Activated CD4-positive, alpha-beta memory T cell treated with anti-CD3 and anti-CD28 coated beads for 36 hours (primary cell): Measurements from ENCODE around the gene ALDH1A3. TPM values are rescaled to one million over a fixed set of nuclear protein-coding genes. Genes with fewer than 3 reads are reported as not detected.
"Not testable (repeated sequence)": the region's sequence is repeated elsewhere in the genome, so short reads cannot be mapped to it uniquely, and the experiment has no call there.

Source experiments
- CTCF ChIA-PET: fragments of 350-600 bp; sonication (Branson Sonifier 250); formaldehyde crosslinking; loops from one replicate; lab custom pipeline; 2021; ENCODE audit warnings: antibody characterized with exemption, inconsistent platforms; lab: Charles Lee
- POLR2A ChIA-PET: fragments of 350-600 bp; sonication (Branson Sonifier 250); formaldehyde crosslinking; loops from one replicate; lab custom pipeline; 2021; ENCODE audit warnings: antibody characterized with exemption; lab: Charles Lee
- DNase-seq: peaks from one replicate; pipeline ENCODE4 v3.0.0-alpha.2; 2020
- H3K27ac Mint-ChIP-seq: one replicate; pipeline ENCODE4 v1.8.0; 2021; ENCODE audit warnings: mixed read lengths
- H3K27me3 Mint-ChIP-seq: one replicate; pipeline ENCODE4 v1.8.0; 2021; ENCODE audit warnings: mixed read lengths
- H3K36me3 Mint-ChIP-seq: one replicate; pipeline ENCODE4 v1.8.0; 2021; ENCODE audit warnings: mixed read lengths
- H3K4me1 Mint-ChIP-seq: one replicate; pipeline ENCODE4 v1.8.0; 2021; ENCODE audit warnings: low read depth, mixed read lengths
- H3K4me3 Mint-ChIP-seq: one replicate; pipeline ENCODE4 v1.8.0; 2021; ENCODE audit warnings: mild to moderate bottlenecking, mixed read lengths
- H3K9me3 Mint-ChIP-seq: one replicate; pipeline ENCODE4 v1.8.0; 2021; ENCODE audit warnings: mixed read lengths
- intact Hi-C: fragments of 100-400 bp; cut with micrococcal nuclease; formaldehyde crosslinking; loops from one replicate; pipeline ENCODE4 v1.15.1; 2023
- total RNA-seq, 2 experiments: library from RNA; stranded (reverse); gene quantifications; one replicate each; pipeline ENCODE4 v1.2.3, GENCODE V29; 2021

Gene ALDH1A3
- total RNA-seq, 2 experiments from 2014 or later = not detected

DNA sequence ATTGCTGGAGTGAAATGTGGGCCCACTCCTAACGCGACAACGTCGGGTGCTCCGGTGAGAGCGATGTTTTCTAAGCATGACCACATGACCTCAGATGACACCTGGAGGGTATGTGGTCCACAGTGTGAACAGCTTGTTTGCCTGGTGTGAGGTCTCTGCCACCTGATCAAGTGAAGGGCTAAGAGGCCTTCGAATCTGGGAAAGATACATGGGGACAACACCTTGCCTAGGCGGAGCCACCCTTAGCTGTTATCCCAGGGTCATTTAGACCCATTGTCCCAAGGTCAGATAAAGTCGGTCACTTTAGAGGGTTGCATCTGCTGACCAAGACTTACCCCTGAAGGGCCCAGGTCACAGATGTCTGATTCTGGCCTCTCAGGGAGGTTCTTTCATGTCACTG, 34.9 kb upstream of the ALDH1A3 start:
- H3K27ac Mint-ChIP-seq = no peak overlapping the region
- ChIA-PET POLR2A (no interaction called here), CTCF (no interaction called here)
- intact Hi-C loops = no loop called here
- DNase-seq = no peak
- no peak overlapping the region for H3K4me3 Mint-ChIP-seq
- H3K4me1 Mint-ChIP-seq = peaks cover 4% of the 10 kb centered on the region
- H3K9me3 Mint-ChIP-seq = no peaks in the 10 kb centered on the region
- H3K36me3 Mint-ChIP-seq = no peaks in the 10 kb centered on the region
- H3K27me3 Mint-ChIP-seq = peaks cover 10% of the 10 kb centered on the region

DNA sequence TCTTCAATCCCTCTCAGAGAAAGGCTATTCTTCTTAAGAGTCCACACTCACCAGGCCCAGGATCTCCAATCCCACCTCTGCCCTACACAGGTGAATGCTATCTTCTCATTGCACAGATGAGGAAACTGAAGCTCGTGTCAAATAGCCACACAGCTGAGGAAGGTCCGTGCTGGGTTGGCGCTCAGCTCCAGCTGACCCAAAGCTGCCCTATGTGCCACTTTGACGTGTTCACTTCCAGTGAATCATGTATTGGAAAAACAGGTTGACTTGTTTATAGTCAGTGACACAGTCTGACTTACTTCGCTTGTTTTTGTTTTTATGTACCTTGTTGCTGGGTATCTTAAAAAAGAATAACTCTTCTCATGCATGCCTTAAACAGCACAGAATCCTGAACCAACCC, 32.4 kb upstream of the ALDH1A3 start:
- CTCF ChIA-PET = interaction anchor here (1.6 to 3.0 kb wide), 2 partner anchors 26 to 497 kb away, joined by 3 to 10 read pairs; no protein-coding TSS in a partner anchor

DNA sequence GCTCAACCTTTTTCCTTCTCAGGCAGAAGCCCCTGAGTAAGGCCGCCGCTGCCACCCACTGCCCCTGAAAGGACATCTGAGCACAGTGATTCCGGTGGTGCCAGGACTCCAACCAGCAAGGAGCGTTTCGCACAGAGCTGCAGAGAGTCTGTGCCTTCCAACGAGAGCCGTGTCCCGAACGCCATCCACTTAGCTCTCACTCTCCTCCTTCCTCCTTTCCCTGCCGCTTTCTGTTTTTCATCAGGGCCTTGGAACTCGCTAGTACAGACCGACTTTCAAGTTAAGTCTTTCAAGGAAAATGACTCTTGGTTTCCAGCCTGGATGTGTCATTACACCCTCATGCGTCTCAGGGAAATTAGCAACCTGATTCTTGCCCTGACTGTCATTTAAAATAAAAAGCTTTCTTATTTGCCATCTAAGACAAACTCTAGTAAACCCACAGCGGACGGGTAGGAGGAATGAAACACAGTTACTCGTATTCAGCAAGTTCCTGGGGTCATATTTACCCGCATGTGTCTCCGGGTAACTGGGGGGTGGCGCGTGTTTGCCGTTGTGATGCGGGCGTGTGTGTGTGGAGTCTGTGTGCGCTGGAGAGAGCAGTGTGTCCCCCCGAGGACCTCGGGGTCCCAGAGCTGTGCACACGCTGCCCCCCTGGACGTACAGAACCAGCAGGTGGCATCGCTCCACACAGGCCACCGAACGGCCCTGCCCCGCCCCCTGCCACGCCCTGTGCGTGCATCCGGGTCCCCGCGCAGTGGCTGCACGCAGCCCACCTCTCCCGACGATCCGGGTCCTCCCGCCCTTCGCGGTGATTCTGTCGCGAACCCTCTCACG, 30.4 kb upstream of the ALDH1A3 start:
- DNase-seq = peak; percentile 59
- Mint-ChIP-seq H3K27me3 (peaks cover 15% of the 10 kb centered on the region), H3K4me3 (peak overlapping the region; percentile 75), H3K4me1 (peaks cover 8% of the 10 kb centered on the region), H3K27ac (no peak overlapping the region), H3K36me3 (no peaks in the 10 kb centered on the region), H3K9me3 (no peaks in the 10 kb centered on the region)
- ChIA-PET CTCF (interaction anchor here (3.0 kb wide), 1 partner anchor 24 kb away, joined by 10 read pairs; no protein-coding TSS in a partner anchor), POLR2A (interaction anchor here (0.7 kb wide), 1 partner anchor 356 kb away, joined by 3 read pairs; no protein-coding TSS in a partner anchor)
- intact Hi-C loops = loop anchor here (1.0 kb wide), 1 partner anchor 28 kb away; no protein-coding TSS in a partner anchor

More for the DNA sequence above, 32.4 kb upstream of the ALDH1A3 start:
- peaks cover 15% of the 10 kb centered on the region for H3K27me3 Mint-ChIP-seq
- intact Hi-C loops = no loop called here
- POLR2A ChIA-PET = no interaction called here
- H3K4me3 Mint-ChIP-seq = no peak overlapping the region
- DNase-seq = no peak
- H3K9me3 Mint-ChIP-seq = no peaks in the 10 kb centered on the region
- H3K4me1 Mint-ChIP-seq = peaks cover 8% of the 10 kb centered on the region
- no peak overlapping the region for H3K27ac Mint-ChIP-seq
- no peaks in the 10 kb centered on the region for H3K36me3 Mint-ChIP-seq

DNA sequence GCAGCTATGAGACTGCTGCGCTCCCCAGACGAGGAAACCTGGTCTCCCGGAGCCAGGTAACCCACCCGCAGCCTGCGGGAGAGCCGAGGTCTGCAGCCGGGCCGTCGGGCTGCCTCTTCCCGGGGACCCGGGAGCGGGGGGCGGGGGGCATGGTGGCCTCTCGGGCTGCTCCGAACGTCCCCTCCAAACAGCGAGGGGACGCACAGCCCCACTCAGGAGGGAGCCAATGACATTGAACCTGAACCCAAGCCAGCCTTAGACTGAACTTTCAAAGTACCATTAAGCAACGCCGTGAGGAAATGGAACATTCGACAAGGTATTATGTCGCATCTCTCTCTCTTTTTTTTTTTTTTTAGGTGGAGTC, 29.8 kb upstream of the ALDH1A3 start:
- Mint-ChIP-seq H3K27me3 (peaks cover 15% of the 10 kb centered on the region), H3K36me3 (no peaks in the 10 kb centered on the region), H3K27ac (no peak overlapping the region), H3K4me1 (peaks cover 8% of the 10 kb centered on the region), H3K9me3 (no peaks in the 10 kb centered on the region), H3K4me3 (peak overlapping the region; percentile 75)
- CTCF ChIA-PET = interaction anchor here (0.7 to 3.0 kb wide), 2 partner anchors 16 to 23 kb away, joined by 3 to 10 read pairs; no protein-coding TSS in a partner anchor
- POLR2A ChIA-PET = interaction anchor here (0.7 kb wide), 1 partner anchor 355 kb away, joined by 3 read pairs; no protein-coding TSS in a partner anchor
- no peak for DNase-seq
- intact Hi-C loops = loop anchor here (1.0 kb wide), 1 partner anchor 29 kb away; no protein-coding TSS in a partner anchor

DNA sequence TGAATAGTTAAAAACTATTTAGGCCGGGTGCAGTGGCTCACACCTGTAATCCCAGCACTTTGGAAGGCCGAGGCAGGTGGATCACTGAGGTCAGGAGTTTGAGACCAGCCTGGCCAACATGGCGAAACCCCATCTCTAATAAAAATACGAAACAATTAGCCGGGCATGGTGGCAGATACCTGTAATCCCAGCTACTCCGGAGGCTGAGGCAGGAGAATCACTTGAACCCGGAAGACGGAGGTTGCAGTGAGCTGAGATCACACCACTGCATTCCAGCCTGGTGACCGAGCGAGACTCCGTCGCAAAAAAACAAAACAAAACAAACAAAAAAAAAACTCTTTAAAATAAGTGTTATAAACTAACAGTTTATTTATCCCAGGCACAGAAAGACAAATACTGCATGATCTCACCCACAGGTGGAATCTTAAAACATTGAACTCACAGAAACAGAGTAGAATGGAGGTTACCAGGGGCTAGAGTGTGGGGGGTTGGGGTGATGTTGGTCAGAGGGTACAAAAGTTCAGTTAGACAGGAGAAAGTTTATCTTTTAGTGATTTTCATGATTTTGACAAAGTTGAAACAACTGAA, 28.1 kb upstream of the ALDH1A3 start:
- H3K27me3 Mint-ChIP-seq = peaks cover 17% of the 10 kb centered on the region
- CTCF ChIA-PET = interaction anchor here (1.0 kb wide), 1 partner anchor 157 kb away, joined by 4 read pairs; no protein-coding TSS in a partner anchor
- H3K27ac Mint-ChIP-seq, POLR2A ChIA-PET, H3K4me3 Mint-ChIP-seq, H3K36me3 Mint-ChIP-seq, intact Hi-C loops, H3K4me1 Mint-ChIP-seq, DNase-seq, H3K9me3 Mint-ChIP-seq: not testable (repeated sequence)

DNA sequence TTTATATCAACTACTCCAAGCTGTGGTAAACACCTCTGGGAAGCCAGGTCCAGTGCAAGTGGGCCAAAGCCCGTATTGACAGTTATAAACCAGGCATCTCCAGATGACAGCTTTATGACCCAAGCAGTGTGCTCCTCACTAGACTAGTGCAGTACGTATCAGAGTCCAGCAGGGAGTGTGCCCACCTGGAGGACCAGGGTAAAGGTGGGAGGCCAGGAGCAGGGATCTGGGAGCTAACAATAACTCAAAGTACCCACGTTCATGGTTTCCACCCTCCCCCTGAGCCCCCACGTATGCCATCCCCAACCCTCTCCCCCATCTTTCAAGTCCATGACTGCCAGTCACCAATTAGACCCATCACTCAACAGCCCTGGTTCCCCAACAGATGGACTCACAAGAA, 27.0 kb upstream of the ALDH1A3 start:
- no peak for DNase-seq
- Mint-ChIP-seq H3K27me3 (peaks cover 16% of the 10 kb centered on the region), H3K36me3 (no peaks in the 10 kb centered on the region), H3K27ac (no peak overlapping the region), H3K4me3 (no peak overlapping the region), H3K9me3 (no peaks in the 10 kb centered on the region), H3K4me1 (peaks cover 8% of the 10 kb centered on the region)
- ChIA-PET CTCF (no interaction called here), POLR2A (no interaction called here)
- intact Hi-C loops = no loop called here

DNA sequence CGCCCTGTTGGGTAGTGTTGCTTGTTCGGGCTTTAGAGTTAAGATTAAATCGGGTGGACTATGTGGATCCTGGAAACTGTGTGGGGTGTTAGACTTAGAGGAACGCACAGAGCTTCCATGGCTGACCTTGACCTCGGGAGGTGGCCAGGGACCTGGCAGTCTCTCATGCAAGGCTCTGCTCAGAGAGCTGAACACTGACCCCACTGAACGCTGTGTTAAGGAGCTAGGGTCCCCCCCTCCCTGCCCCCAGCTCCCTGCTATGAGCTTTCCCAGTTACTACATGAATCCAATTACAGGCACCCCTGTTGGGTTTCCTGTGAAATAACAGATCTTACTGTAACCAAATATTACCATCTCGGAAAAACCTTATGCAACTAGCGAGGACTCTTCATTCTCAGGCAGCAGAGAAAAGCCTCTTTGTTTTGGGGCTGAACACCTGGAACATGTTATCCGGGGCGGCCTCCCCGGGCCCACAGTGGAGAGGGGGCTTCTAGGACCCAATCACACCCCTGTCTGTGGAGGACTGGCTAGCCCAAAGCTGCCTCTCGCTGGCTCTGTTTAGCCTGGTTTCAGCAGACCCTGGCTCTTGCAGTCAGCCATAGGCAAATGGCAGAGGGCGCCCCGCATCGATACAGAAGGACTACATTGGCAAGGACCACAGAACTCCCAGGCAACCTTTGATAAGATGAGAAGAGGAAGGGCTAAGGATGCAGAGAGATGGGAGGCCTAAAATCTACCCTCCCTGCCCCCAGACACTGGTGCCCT, 25.8 kb upstream of the ALDH1A3 start:
- no peak for DNase-seq
- no peak overlapping the region for H3K27ac Mint-ChIP-seq
- ChIA-PET CTCF (no interaction called here), POLR2A (no interaction called here)
- H3K9me3 Mint-ChIP-seq = no peaks in the 10 kb centered on the region
- no peak overlapping the region for H3K4me3 Mint-ChIP-seq
- H3K4me1 Mint-ChIP-seq = peaks cover 8% of the 10 kb centered on the region
- intact Hi-C loops = no loop called here
- no peaks in the 10 kb centered on the region for H3K36me3 Mint-ChIP-seq
- peaks cover 16% of the 10 kb centered on the region for H3K27me3 Mint-ChIP-seq

DNA sequence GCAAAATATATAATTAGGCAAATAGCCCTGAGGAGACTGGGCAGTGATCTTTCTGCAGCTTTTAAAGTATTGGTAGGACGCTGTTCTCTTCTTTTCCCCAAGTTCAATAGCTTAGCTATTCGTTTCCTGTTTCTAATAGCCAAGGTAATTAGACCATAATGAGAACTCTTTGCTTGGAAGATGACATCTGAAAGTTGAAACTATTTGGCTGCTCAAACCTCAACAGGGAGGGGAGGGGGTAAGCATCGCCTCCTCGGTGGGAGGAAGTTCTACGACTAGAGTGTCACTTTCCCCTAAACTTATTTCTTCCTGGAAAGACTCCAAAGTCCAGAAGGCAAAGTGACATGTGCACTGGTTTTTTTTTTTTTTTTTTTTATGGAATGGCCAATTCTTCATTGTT, 22.8 kb upstream of the ALDH1A3 start:
- no peaks in the 10 kb centered on the region for H3K4me1 Mint-ChIP-seq
- peaks cover 6% of the 10 kb centered on the region for H3K27me3 Mint-ChIP-seq
- no peak for DNase-seq
- POLR2A ChIA-PET = no interaction called here
- H3K36me3 Mint-ChIP-seq = peaks cover 2% of the 10 kb centered on the region
- H3K9me3 Mint-ChIP-seq = peaks cover 5% of the 10 kb centered on the region
- CTCF ChIA-PET = no interaction called here
- H3K27ac Mint-ChIP-seq = no peak overlapping the region
- intact Hi-C loops = no loop called here
- H3K4me3 Mint-ChIP-seq = no peak overlapping the region

DNA sequence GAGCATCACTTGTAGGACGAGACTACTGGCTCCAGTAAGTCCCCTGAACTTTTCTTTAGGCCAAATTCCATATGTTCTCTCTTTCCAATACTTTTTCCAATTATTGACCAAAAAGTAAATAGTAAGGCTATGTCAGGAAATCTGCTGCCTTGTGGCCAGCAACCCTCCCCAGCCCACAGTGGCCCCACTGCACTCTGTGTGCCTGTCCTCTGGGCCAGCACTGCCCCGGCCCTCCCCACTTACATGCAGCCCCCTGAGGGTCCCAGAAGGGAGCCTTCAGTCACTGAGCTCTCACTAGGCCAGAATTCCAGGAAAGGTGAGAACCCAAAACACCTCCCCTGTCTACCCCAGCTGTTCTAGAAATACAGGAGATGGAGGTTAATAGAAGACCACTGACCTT, 21.3 kb upstream of the ALDH1A3 start:
- H3K4me3 Mint-ChIP-seq = no peak overlapping the region
- H3K9me3 Mint-ChIP-seq = peaks cover 5% of the 10 kb centered on the region
- no peak for DNase-seq
- peaks cover 2% of the 10 kb centered on the region for H3K36me3 Mint-ChIP-seq
- ChIA-PET CTCF (no interaction called here), POLR2A (no interaction called here)
- no peak overlapping the region for H3K27ac Mint-ChIP-seq
- peaks cover 6% of the 10 kb centered on the region for H3K27me3 Mint-ChIP-seq
- H3K4me1 Mint-ChIP-seq = no peaks in the 10 kb centered on the region
- intact Hi-C loops = no loop called here

DNA sequence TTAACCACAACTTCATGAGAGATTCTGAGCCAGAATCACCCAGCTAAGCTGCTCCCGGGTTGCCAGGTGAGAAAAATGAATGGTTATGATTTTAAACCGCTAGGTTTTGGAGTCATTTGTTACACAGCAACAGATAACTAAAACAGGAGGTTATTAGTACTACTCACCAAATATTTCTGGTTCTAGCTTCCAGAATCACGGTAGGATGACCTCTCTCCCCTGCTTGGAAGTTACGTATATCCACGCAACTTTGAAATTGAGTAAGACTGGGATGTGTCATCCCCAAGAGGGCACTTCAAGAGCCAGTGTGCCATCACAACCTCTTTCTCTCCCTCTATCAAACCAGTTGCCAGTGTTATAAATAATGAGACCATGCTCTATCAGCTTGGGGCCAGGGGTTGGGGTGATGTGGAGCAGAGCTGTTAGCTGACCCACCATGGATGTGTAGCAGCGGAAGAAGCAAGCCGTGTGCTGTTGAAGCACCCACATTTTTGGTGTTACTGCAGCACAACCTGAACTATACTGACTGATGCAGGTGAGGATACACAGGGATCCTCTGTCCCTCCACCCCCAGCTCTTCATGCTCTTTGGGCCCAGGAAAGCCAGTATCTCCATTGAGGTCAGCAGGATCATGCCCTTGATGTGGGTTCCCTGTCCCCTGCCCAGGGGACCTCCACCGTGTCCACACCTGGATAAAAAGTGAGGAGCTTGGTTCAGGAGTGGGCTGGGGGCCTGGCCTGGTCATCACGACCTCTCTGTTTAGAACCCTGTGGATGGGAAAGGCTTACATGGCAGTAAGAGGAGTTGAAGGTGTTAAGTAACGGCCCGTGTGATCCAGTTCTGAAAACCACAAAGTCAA, 19.4 kb upstream of the ALDH1A3 start:
- ChIA-PET CTCF (interaction anchor here (0.9 to 1.5 kb wide), 3 partner anchors 11 to 148 kb away, joined by 3 to 7 read pairs (median 3); no protein-coding TSS in a partner anchor), POLR2A (no interaction called here)
- Mint-ChIP-seq H3K4me1 (no peaks in the 10 kb centered on the region), H3K27ac (no peak overlapping the region), H3K27me3 (peaks cover 11% of the 10 kb centered on the region), H3K4me3 (no peak overlapping the region), H3K9me3 (peaks cover 5% of the 10 kb centered on the region), H3K36me3 (peaks cover 2% of the 10 kb centered on the region)
- DNase-seq = no peak
- intact Hi-C loops = no loop called here

DNA sequence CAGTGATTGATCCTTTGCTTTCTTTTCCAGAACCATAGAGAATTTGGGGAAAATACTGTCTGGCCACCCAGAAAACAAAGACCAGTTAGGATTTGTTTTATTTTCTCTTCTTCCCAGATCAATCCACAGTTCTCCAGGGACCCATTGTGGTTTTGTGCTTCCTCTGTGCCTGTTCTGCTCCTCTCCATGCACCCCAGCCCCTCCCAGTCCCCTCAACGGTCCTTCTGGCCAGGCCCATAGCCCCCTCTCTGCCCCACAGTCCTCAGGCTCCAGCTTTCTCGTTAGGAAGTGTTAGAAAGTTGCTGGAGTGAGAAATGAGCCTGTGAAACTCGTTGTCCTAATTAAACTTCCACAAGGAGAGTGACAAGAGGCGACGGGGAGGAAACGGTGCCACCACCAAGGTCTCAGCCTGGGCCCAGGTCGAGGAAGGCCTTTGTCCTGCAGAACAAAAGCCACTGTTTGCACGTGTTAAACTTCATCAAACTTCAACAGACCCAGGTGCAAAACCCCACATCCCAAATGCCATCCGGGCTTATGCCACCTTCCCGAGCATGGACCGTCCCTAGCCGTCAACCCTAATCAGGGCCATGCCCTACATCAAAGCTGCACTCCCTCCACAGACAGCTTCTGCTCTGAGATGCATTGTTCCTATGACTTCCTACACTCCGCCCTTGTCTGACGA, 18.7 kb upstream of the ALDH1A3 start:
- H3K4me1 Mint-ChIP-seq = no peaks in the 10 kb centered on the region
- CTCF ChIA-PET = interaction anchor here (0.6 kb wide), 1 partner anchor 123 kb away, joined by 3 read pairs; no protein-coding TSS in a partner anchor
- no peak overlapping the region for H3K27ac Mint-ChIP-seq
- peaks cover 11% of the 10 kb centered on the region for H3K27me3 Mint-ChIP-seq
- POLR2A ChIA-PET = no interaction called here
- peaks cover 2% of the 10 kb centered on the region for H3K36me3 Mint-ChIP-seq
- intact Hi-C loops = no loop called here
- no peak overlapping the region for H3K4me3 Mint-ChIP-seq
- DNase-seq = no peak
- peaks cover 5% of the 10 kb centered on the region for H3K9me3 Mint-ChIP-seq
